OCI-LY3 (cell line): Measurements from ENCODE around the gene RAB5B.

ENCODE experiments used
- CTCF ChIP-seq: fragments of 200-600, 300-600 bp; sonication (generic); IDR thresholded peaks from 2 replicates; pipeline ENCODE4 v1.5.1; 2014; ENCODE audit warnings: antibody characterized with exemption, low read length, low read depth
- EZH2phosphoT487 ChIP-seq: fragments of 200-600 bp; shearing (Covaris generic); IDR thresholded peaks from 2 replicates; pipeline ENCODE4 v1.6.1; 2018; ENCODE audit warnings: antibody characterized with exemption, mixed run types, low read depth

GRCh38 chr12:55979069-55979468, 5.2 kb downstream of the RAB5B start:
- no peak for TF ChIP-seq CTCF
- no peak for TF ChIP-seq EZH2phosphoT487
